ENCODE results near the gene HLF. TPM values are rescaled to one million over a fixed set of nuclear protein-coding genes. Genes with fewer than 3 reads are reported as not detected.
A peak's percentile ranks its signal among the peaks of the same experiment; 100 is the strongest.

HLF gene
- total and polyA plus RNA-seq, 2 of the 4 experiments (the other 2 are of a cell fraction), result 0.18 TPM; not detected in 1

DNA sequence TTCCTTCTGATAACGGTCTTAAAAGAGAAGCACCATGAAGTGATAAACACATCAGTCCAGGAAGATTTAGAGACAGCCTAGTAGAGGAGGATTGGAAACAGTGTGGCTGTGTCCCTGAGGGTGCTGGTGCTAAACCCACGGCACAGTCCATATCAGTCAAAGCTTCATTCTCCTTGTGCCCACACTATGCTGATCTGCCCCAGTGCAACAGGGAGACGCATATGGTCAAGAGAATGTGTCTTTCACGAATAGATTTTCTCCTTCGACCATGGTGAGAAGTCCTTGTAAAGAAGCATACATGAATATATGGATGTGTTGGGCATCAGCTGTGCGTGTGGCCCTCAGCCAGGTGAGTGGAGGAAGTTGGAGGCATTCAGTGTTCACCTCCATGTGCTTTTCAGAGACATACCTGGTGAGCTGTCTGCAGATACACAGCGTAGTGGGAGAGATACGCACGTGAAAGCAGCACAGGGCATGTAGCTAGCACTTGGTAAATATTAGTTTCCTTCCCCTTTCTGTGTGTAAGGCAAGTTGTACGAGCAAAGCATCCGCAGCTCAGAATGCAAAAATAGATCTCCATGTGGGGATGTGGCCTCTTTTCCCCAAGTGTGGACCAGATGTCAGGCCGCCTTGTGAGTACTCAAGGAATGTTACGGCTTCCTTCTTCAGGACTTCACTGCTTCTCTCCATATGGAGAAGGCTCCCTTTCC, 29.4 kb downstream of the HLF start:
- H2BK120ac ChIP-seq (ENCODE audit: low read depth, low read length), result no peak overlapping the region
- no peak overlapping the region for H4K5ac ChIP-seq (ENCODE audit: low read depth, low read length)
- no peak overlapping the region for H3K9ac ChIP-seq (ENCODE audit: low read depth, low read length)
- H3K56ac ChIP-seq (ENCODE audit: extremely low read depth, insufficient read depth, low read length), result no peak overlapping the region
- no peak overlapping the region for H2AK5ac ChIP-seq (ENCODE audit: low read depth, low read length)
- WGBS, 2 experiments (ENCODE audit: extremely low coverage in 2 of 2, insufficient read length in 1 of 2), result 100% methylated on average over 1 of the region's 13 CpGs; no CpG with 5 or more reads in 1 of the 2 experiments
- H3K36me3 ChIP-seq (ENCODE audit: control insufficient read depth, insufficient read depth, low read length), result no peaks in the 10 kb centered on the region
- H3K4me3 ChIP-seq (ENCODE audit: insufficient read depth, low read depth, low read length), result no peak overlapping the region
- no peak overlapping the region for H3K4ac ChIP-seq (ENCODE audit: low read depth, low read length)
- H3K9me1 ChIP-seq (ENCODE audit: insufficient read depth, low read length), result no peaks in the 10 kb centered on the region
- H2BK15ac ChIP-seq (ENCODE audit: low read depth, low read length), result no peak overlapping the region
- H2AFZ ChIP-seq (replicated peaks; ENCODE audit: low read length, poor library complexity), result no peak overlapping the region
- H3K79me1 ChIP-seq (ENCODE audit: low read depth in 1 of 2, low read length in 2 of 2), result no peaks in the 10 kb centered on the region
- no peak overlapping the region for H2BK20ac ChIP-seq (ENCODE audit: low read depth, low read length)
- ChIA-PET POLR2A (ENCODE audit: unreplicated experiment) (no interaction called here), CTCF (interaction anchor here (0.5 to 1.5 kb wide), 2 partner anchors 16 to 300 kb away, joined by 3 to 7 read pairs; no protein-coding TSS in a partner anchor)
- in situ Hi-C loops (cut with MboI; ENCODE audit: low sequenced_read_pairs), result loop anchor here (10.0 kb wide), 1 partner anchor 239 kb away; no protein-coding TSS in a partner anchor
- no peaks in the 10 kb centered on the region for H4K20me1 ChIP-seq (ENCODE audit: insufficient read depth, low read length)
- dilution Hi-C loops (cut with HindIII; ENCODE audit: low sequenced_read_pairs, unreplicated experiment), result no loop called here
- no peak overlapping the region for H4K8ac ChIP-seq (ENCODE audit: low read depth in 2 of 2, low read length in 2 of 2)
- H3K4me2 ChIP-seq (ENCODE audit: low read depth, low read length), result no peak overlapping the region
- no peaks in the 10 kb centered on the region for H3K4me1 ChIP-seq (ENCODE audit: control insufficient read depth, insufficient read depth, low read length)
- H3K9me3 ChIP-seq (ENCODE audit: control insufficient read depth, insufficient read depth, low read length), result no peaks in the 10 kb centered on the region
- peaks cover 4% of the 10 kb centered on the region; the same call in 1 of the 2 replicates for H3K27me3 ChIP-seq (ENCODE audit: control insufficient read depth, insufficient read depth, low read length)
- H3K14ac ChIP-seq (replicated peaks; ENCODE audit: low read depth, low read length), result no peak overlapping the region
- ATAC-seq (ENCODE audit: low read depth) (no peak), DNase-seq (no peak)
- intact Hi-C loops (cut with micrococcal nuclease), result no loop called here
- H4K91ac ChIP-seq (ENCODE audit: insufficient read depth, low read depth, low read length), result no peak overlapping the region
- no peak overlapping the region for H3K27ac ChIP-seq (ENCODE audit: insufficient read depth, low read length)
- no peak overlapping the region for H3K23ac ChIP-seq (ENCODE audit: low read depth, low read length)
- no peak overlapping the region for H3K18ac ChIP-seq (ENCODE audit: low read depth, low read length)
- BruUV-seq (replicated peaks), result no TSS peak
- TF ChIP-seq NFE2L2 (IDR thresholded peaks at IDR 0.05; ENCODE audit: low read depth, low read length) (no peak), MXI1 (IDR thresholded peaks at IDR 0.05; ENCODE audit: borderline replicate concordance, low read depth, low read length) (no peak), POLR2A (IDR thresholded peaks at IDR 0.05; ENCODE audit: low read depth, low read length) (no peak), CHD1 (IDR thresholded peaks at IDR 0.05; ENCODE audit: low read depth, low read length) (no peak), RCOR1 (IDR thresholded peaks at IDR 0.05; ENCODE audit: insufficient replicate concordance, low read length) (no peak), RAD21 (IDR thresholded peaks at IDR 0.05; ENCODE audit: low read length) (no peak), RFX5 (IDR thresholded peaks at IDR 0.05; ENCODE audit: low read depth, low read length) (no peak), MAZ (IDR thresholded peaks at IDR 0.05; ENCODE audit: borderline replicate concordance, low read depth, low read length) (no peak), SMC3 (IDR thresholded peaks at IDR 0.05; ENCODE audit: low read depth, low read length) (no peak), MAFK (IDR thresholded peaks at IDR 0.05; ENCODE audit: low read depth, low read length) (no peak), FOS (IDR thresholded peaks at IDR 0.05; ENCODE audit: low read depth, low read length) (no peak), BHLHE40 (IDR thresholded peaks at IDR 0.05; ENCODE audit: low read depth, low read length) (no peak), CEBPB (IDR thresholded peaks at IDR 0.05; ENCODE audit: low read depth, low read length) (no peak)
- TF ChIP-seq, protein P1, sequence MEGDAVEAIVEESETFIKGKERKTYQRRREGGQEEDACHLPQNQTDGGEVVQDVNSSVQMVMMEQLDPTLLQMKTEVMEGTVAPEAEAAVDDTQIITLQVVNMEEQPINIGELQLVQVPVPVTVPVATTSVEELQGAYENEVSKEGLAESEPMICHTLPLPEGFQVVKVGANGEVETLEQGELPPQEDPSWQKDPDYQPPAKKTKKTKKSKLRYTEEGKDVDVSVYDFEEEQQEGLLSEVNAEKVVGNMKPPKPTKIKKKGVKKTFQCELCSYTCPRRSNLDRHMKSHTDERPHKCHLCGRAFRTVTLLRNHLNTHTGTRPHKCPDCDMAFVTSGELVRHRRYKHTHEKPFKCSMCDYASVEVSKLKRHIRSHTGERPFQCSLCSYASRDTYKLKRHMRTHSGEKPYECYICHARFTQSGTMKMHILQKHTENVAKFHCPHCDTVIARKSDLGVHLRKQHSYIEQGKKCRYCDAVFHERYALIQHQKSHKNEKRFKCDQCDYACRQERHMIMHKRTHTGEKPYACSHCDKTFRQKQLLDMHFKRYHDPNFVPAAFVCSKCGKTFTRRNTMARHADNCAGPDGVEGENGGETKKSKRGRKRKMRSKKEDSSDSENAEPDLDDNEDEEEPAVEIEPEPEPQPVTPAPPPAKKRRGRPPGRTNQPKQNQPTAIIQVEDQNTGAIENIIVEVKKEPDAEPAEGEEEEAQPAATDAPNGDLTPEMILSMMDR (conservative IDR thresholded peaks at IDR 0.05; ENCODE audit: low read depth, low read length), result no peak
- TF ChIP-seq, protein P2, sequence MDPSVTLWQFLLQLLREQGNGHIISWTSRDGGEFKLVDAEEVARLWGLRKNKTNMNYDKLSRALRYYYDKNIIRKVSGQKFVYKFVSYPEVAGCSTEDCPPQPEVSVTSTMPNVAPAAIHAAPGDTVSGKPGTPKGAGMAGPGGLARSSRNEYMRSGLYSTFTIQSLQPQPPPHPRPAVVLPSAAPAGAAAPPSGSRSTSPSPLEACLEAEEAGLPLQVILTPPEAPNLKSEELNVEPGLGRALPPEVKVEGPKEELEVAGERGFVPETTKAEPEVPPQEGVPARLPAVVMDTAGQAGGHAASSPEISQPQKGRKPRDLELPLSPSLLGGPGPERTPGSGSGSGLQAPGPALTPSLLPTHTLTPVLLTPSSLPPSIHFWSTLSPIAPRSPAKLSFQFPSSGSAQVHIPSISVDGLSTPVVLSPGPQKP (IDR thresholded peaks at IDR 0.05; ENCODE audit: borderline replicate concordance, low read depth, low read length), result no peak
- TF ChIP-seq, protein P3, sequence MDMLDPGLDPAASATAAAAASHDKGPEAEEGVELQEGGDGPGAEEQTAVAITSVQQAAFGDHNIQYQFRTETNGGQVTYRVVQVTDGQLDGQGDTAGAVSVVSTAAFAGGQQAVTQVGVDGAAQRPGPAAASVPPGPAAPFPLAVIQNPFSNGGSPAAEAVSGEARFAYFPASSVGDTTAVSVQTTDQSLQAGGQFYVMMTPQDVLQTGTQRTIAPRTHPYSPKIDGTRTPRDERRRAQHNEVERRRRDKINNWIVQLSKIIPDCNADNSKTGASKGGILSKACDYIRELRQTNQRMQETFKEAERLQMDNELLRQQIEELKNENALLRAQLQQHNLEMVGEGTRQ (IDR thresholded peaks at IDR 0.05; ENCODE audit: low read depth, low read length), result no peak
- H2BK5ac ChIP-seq (ENCODE audit: low read depth, low read length, poor library complexity, severe bottlenecking), result no peak overlapping the region
- H2AK9ac ChIP-seq (replicated peaks; ENCODE audit: low read depth, low read length, poor library complexity), result peak overlapping the region; percentile 28

Data from IMR-90 (cell line).